K562 (cell line): ENCODE measurements around the gene TMED7. TPM values are rescaled to one million over a fixed set of nuclear protein-coding genes. Genes with fewer than 3 reads are reported as not detected.

Experiments
- ARHGAP35 ChIP-seq: fragments of 450-650 bp; IDR thresholded peaks from 2 replicates; pipeline ENCODE4 v1.6.1; 2018; ENCODE audit not compliant: partially characterized antibody
- CBX2 ChIP-seq: fragments of 200-600 bp; sonication (generic); IDR thresholded peaks from one replicate; pipeline ENCODE4 v1.6.1; 2012; ENCODE audit warnings: mild to moderate bottlenecking, low read length, inconsistent platforms; ENCODE audit not compliant: insufficient read depth, poor library complexity, severe bottlenecking
- DNMT1 ChIP-seq: fragments of 450-650 bp; IDR thresholded peaks from 2 replicates; pipeline ENCODE4 v1.6.1; 2016; ENCODE audit warnings: antibody characterized with exemption, mild to moderate bottlenecking
- ETV1 ChIP-seq: fragments of 450-650 bp; conservative IDR thresholded peaks from 2 replicates; pipeline ENCODE4 v1.6.1; 2016; ENCODE audit warnings: missing genetic modification characterization, control low read depth, low read depth, missing compliant biosample characterization
- POLR2H ChIP-seq: IDR thresholded peaks from 2 replicates; pipeline ENCODE4 v1.6.1; 2016; ENCODE audit warnings: missing genetic modification characterization, low read depth, mild to moderate bottlenecking, control low read depth, missing compliant biosample characterization, moderate library complexity
- PYGO2 ChIP-seq: fragments of 450-650 bp; IDR thresholded peaks from 2 replicates; pipeline ENCODE4 v1.6.1; 2016; ENCODE audit warnings: mild to moderate bottlenecking, missing genetic modification characterization, moderate library complexity, missing compliant biosample characterization
- SREBF2 ChIP-seq: sonication (generic); formaldehyde crosslinking; IDR thresholded peaks from 2 replicates; pipeline ENCODE4 v1.4.0; 2020; ENCODE audit warnings: mild to moderate bottlenecking, missing genetic modification reagents
- TRIM28 ChIP-seq: fragments of 450-650 bp; IDR thresholded peaks from 2 replicates; pipeline ENCODE4 v1.6.1; 2017
- ZC3H11A ChIP-seq: IDR thresholded peaks from 2 replicates; pipeline ENCODE4 v1.6.1; 2012; ENCODE audit warnings: low read depth, low read length, improper control_type of control experiment
- ZC3H8 ChIP-seq: fragments of 450-650 bp; IDR thresholded peaks from 2 replicates; pipeline ENCODE4 v1.6.1; 2017
- ZFP36 ChIP-seq: fragments of 150-350 bp; IDR thresholded peaks from 2 replicates; pipeline ENCODE4 v1.6.1; 2018; ENCODE audit warnings: low read length, low read depth; ENCODE audit not compliant: partially characterized antibody
- polyA plus RNA-seq, 8 experiments: library from polyadenylated mRNA; depleted of rRNA in 4 of 8; stranded (reverse) in 5 of 8; unstranded in 3 of 8; fragments of >200 nt; fragmentation: Nextera tagmentation in 2 of 8; fragmentation: Illumina TruSeq in 1 of 8; extraction: Ambion mirVana in 2 of 8; extraction: Trizol in 1 of 8; gene quantifications; 2 replicates each; pipeline versions ENCODE4 v1.2.1 to v1.2.3, GENCODE V29; 2011 to 2014; ENCODE audit warnings: inconsistent platforms in 1 of 8, missing spikeins in 1 of 8
- total RNA-seq, 7 experiments: library from RNA; depleted of rRNA in 6 of 7; stranded (reverse); fragments of >200 nt in 6 of 7; fragmentation: Illumina TruSeq in 2 of 7; extraction: Trizol in 2 of 7; gene quantifications; 2 replicates each; pipeline versions ENCODE4 v1.2.1 to v1.2.3, GENCODE V29; 2011 to 2021; ENCODE audit warnings: low replicate concordance in 1 of 7
- TF ChIP-seq, protein P1 (sequence below), 2 experiments: fragments of 450-650 bp in 1 of 2; sonication (generic) in 1 of 2; formaldehyde crosslinking in 1 of 2; IDR thresholded peaks; 2 replicates each; pipeline versions ENCODE4 v1.7.1 to v1.9.0; 2016 to 2022; ENCODE audit warnings: inconsistent platforms in 1 of 2, mild to moderate bottlenecking in 1 of 2, missing genetic modification reagents in 1 of 2
- TF ChIP-seq, protein P2 (sequence below): sonication (generic); formaldehyde crosslinking; IDR thresholded peaks from 2 replicates; pipeline ENCODE4 v1.8.0; 2022; ENCODE audit warnings: mild to moderate bottlenecking, low read depth, missing genetic modification reagents
- TF ChIP-seq, protein P3 (sequence below): fragments of 450-650 bp; IDR thresholded peaks from 2 replicates; pipeline ENCODE4 v1.7.0; 2016; ENCODE audit warnings: borderline replicate concordance

Gene TMED7
- total and polyA plus RNA-seq, 9 of the 15 experiments (the other 6 are each of a cell fraction or from before 2014, with no cell fraction given): 15.9 to 93.4 (median 41.7) TPM

DNA sequence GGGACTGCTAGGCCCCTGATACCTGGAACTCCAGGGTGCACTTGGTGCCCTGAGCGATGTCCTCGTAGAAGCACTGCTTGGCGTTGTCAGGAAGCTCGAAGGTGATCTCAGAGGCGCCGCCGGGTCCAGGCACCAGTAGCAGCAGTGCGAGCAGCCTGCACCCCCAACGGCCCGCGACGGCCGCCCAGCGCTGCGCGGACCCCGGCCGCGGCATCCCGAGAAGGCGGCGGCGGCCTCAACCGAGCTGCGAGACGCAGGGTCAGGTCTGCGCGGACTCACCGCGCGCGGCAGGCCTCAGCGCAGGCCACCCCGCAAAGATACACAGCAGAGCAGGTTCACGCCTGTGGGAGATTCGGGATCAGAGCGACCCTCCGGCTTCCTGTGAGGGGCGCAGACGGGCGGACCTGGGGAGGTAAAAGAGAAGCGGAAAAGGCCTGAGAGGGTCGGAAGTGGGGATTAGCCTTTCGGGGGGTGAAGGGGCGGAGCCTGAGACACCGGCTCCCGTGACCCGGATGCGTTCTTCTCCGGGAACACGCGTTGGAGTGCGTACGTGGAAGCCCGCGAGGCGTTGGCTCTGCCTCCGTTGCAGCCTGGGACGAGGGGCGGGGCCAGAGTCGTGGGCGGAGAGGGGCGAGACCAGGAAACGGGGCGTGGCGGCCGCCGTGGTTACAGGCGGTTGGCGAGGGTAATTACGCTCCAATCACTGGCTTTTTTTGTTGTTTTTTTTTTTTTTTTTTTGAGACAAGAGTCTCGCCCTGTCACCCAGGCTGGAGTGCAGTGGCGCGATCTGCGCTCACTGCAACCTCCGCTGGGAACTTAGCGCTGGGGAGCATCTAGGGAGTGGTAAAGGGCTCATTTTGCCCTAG is at the start of gene TMED7 (continued):
- TF ChIP-seq, protein P1, sequence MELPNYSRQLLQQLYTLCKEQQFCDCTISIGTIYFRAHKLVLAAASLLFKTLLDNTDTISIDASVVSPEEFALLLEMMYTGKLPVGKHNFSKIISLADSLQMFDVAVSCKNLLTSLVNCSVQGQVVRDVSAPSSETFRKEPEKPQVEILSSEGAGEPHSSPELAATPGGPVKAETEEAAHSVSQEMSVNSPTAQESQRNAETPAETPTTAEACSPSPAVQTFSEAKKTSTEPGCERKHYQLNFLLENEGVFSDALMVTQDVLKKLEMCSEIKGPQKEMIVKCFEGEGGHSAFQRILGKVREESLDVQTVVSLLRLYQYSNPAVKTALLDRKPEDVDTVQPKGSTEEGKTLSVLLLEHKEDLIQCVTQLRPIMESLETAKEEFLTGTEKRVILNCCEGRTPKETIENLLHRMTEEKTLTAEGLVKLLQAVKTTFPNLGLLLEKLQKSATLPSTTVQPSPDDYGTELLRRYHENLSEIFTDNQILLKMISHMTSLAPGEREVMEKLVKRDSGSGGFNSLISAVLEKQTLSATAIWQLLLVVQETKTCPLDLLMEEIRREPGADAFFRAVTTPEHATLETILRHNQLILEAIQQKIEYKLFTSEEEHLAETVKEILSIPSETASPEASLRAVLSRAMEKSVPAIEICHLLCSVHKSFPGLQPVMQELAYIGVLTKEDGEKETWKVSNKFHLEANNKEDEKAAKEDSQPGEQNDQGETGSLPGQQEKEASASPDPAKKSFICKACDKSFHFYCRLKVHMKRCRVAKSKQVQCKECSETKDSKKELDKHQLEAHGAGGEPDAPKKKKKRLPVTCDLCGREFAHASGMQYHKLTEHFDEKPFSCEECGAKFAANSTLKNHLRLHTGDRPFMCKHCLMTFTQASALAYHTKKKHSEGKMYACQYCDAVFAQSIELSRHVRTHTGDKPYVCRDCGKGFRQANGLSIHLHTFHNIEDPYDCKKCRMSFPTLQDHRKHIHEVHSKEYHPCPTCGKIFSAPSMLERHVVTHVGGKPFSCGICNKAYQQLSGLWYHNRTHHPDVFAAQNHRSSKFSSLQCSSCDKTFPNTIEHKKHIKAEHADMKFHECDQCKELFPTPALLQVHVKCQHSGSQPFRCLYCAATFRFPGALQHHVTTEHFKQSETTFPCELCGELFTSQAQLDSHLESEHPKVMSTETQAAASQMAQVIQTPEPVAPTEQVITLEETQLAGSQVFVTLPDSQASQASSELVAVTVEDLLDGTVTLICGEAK (IDR thresholded peaks at IDR 0.05): peak; percentile 92
- TF ChIP-seq, protein P1 (CRISPR knock-in tag; IDR thresholded peaks at IDR 0.05): no peak; the same call in 1 of the 2 replicates
- TF ChIP-seq, protein P2, sequence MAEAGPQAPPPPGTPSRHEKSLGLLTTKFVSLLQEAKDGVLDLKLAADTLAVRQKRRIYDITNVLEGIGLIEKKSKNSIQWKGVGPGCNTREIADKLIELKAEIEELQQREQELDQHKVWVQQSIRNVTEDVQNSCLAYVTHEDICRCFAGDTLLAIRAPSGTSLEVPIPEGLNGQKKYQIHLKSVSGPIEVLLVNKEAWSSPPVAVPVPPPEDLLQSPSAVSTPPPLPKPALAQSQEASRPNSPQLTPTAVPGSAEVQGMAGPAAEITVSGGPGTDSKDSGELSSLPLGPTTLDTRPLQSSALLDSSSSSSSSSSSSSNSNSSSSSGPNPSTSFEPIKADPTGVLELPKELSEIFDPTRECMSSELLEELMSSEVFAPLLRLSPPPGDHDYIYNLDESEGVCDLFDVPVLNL: no peak
- TF ChIP-seq PYGO2 (tag): no peak
- TF ChIP-seq POLR2H: peak; percentile 79; the same call in 1 of the 2 replicates
- no peak for TF ChIP-seq ARHGAP35
- no peak for TF ChIP-seq CBX2
- no peak for TF ChIP-seq SREBF2 (CRISPR knock-in tag)
- peak; percentile 46; the same call in 1 of the 2 replicates for TF ChIP-seq ETV1
- TF ChIP-seq ZFP36: no peak
- TF ChIP-seq ZC3H8: no peak
- TF ChIP-seq ZC3H11A: no peak
- no peak for TF ChIP-seq DNMT1
- no peak for TF ChIP-seq TRIM28
- TF ChIP-seq, protein P3, sequence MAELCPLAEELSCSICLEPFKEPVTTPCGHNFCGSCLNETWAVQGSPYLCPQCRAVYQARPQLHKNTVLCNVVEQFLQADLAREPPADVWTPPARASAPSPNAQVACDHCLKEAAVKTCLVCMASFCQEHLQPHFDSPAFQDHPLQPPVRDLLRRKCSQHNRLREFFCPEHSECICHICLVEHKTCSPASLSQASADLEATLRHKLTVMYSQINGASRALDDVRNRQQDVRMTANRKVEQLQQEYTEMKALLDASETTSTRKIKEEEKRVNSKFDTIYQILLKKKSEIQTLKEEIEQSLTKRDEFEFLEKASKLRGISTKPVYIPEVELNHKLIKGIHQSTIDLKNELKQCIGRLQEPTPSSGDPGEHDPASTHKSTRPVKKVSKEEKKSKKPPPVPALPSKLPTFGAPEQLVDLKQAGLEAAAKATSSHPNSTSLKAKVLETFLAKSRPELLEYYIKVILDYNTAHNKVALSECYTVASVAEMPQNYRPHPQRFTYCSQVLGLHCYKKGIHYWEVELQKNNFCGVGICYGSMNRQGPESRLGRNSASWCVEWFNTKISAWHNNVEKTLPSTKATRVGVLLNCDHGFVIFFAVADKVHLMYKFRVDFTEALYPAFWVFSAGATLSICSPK: no peak
